ENCODE measurements around the gene ABCG1. TPM values are rescaled to one million over a fixed set of nuclear protein-coding genes. Genes with fewer than 3 reads are reported as not detected.

ABCG1 gene
- total and polyA plus RNA-seq, 4 donors: 11.5 to 65.0 (median 35.0) TPM

DNA sequence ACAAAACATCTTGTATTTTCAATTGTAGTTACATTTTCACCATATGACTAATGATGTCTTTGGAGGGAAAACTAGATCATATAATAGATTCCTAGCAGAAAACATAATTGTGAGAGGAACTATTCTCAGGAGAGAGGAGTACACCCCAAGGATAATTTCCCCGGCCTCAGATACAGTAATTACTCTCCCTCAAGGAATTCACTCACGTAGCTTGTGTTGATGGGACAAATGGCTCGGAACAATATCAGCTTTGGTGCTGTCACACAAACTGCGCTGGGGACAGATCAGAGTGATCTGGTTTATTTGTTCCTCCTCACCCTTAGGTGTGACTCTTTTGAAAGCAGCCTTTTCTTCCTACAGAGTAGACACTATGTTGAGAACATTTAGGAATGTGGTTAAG, 11.2 kb downstream of the ABCG1 start:
- peaks cover 0 to 3% (median 0%) of the 10 kb centered on the region in 4 donors for H3K36me3 ChIP-seq (ENCODE audit: control insufficient read depth in 4 of 4, insufficient read depth in 4 of 4, low read length in 4 of 4)
- H3K27ac ChIP-seq (ENCODE audit: low read depth in 1 of 2, low read length in 1 of 2): no peak overlapping the region
- H3K4me3 ChIP-seq: no peak overlapping the region
- H3K9me3 ChIP-seq (ENCODE audit: control insufficient read depth in 4 of 4, insufficient read depth in 3 of 4, low read length in 3 of 4): no peaks in the 10 kb centered on the region
- DNase-seq: no peak
- TF ChIP-seq, protein P1, sequence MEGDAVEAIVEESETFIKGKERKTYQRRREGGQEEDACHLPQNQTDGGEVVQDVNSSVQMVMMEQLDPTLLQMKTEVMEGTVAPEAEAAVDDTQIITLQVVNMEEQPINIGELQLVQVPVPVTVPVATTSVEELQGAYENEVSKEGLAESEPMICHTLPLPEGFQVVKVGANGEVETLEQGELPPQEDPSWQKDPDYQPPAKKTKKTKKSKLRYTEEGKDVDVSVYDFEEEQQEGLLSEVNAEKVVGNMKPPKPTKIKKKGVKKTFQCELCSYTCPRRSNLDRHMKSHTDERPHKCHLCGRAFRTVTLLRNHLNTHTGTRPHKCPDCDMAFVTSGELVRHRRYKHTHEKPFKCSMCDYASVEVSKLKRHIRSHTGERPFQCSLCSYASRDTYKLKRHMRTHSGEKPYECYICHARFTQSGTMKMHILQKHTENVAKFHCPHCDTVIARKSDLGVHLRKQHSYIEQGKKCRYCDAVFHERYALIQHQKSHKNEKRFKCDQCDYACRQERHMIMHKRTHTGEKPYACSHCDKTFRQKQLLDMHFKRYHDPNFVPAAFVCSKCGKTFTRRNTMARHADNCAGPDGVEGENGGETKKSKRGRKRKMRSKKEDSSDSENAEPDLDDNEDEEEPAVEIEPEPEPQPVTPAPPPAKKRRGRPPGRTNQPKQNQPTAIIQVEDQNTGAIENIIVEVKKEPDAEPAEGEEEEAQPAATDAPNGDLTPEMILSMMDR (IDR thresholded peaks at IDR 0.05; ENCODE audit: control extremely low read depth, extremely low read depth): no peak
- peaks cover 20 to 43% (median 30%) of the 10 kb centered on the region in 5 donors for H3K4me1 ChIP-seq (ENCODE audit: control insufficient read depth in 5 of 5, insufficient read depth in 5 of 5, low read length in 5 of 5)
- WGBS, 2 donors: 95 to 97% methylated on average over 4 of the region's 4 CpGs
- no peak overlapping the region for H3K9ac ChIP-seq (ENCODE audit: insufficient read depth in 1 of 2, low read length in 2 of 2)
- ATAC-seq (ENCODE audit: insufficient read depth, low FRiP score): no peak
- H3K27me3 ChIP-seq (ENCODE audit: control insufficient read depth in 3 of 3, insufficient read depth in 3 of 3, low read length in 2 of 3): peaks cover 0 to 3% (median 0%) of the 10 kb centered on the region in 3 donors

DNA sequence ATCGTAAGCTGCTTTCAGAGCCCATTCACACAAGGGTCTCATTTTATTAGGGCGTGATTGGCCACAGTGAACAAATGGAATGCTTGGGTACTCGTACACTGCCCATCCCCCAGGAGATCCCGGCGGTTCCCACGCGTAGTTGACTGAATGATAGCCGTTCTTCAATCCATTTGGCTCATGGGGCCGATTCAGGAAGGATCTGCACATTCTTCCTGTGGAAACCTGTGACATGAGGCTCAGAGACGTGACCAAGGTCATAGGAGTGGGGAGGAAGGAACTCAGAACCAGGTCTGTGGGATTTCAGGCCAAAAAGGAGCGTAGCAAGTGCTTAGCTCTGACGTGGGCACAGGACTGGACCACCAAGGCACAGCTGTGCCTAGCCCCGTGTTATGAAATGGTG, 11.7 kb downstream of the ABCG1 start:
- TF ChIP-seq, protein P1 (IDR thresholded peaks at IDR 0.05; ENCODE audit: control extremely low read depth, extremely low read depth): no peak
- no peak overlapping the region for H3K4me3 ChIP-seq
- no peak overlapping the region for H3K27ac ChIP-seq (ENCODE audit: low read depth in 1 of 2, low read length in 1 of 2)
- H3K4me1 ChIP-seq (ENCODE audit: control insufficient read depth in 5 of 5, insufficient read depth in 5 of 5, low read length in 5 of 5): peaks cover 24 to 45% (median 35%) of the 10 kb centered on the region in 5 donors
- DNase-seq: no peak
- no peak for ATAC-seq (ENCODE audit: insufficient read depth, low FRiP score)
- H3K9me3 ChIP-seq (ENCODE audit: control insufficient read depth in 4 of 4, insufficient read depth in 3 of 4, low read length in 3 of 4): no peaks in the 10 kb centered on the region
- peaks cover 0 to 3% (median 0%) of the 10 kb centered on the region in 3 donors for H3K27me3 ChIP-seq (ENCODE audit: control insufficient read depth in 3 of 3, insufficient read depth in 3 of 3, low read length in 2 of 3)
- H3K36me3 ChIP-seq (ENCODE audit: control insufficient read depth in 4 of 4, insufficient read depth in 4 of 4, low read length in 4 of 4): peaks cover 0 to 3% (median 0%) of the 10 kb centered on the region in 4 donors
- 70 to 72% methylated on average over 13 of the region's 13 CpGs for WGBS, 2 donors
- H3K9ac ChIP-seq (ENCODE audit: insufficient read depth in 1 of 2, low read length in 2 of 2): no peak overlapping the region

DNA sequence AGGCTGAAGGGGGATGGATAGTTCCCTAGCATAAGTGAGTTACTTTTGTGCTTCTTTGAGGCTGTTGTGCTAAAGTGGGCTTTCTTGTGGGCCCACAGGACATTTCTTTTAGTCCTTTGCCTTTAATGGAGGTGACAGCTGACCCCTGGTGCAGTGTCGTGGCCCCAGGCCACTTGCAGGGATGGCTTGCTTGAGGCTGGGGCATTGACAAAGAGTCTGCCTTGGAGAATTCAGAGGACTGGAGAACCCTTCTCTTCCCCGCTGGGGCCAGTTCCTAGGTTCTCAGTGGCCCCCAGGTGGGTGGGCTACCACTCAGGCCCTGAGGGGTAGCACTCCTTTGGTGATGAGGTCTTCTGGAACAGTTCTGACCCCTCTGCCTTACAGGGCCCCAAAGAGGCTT, 12.8 kb downstream of the ABCG1 start:
- no peak for ATAC-seq (ENCODE audit: insufficient read depth, low FRiP score)
- TF ChIP-seq, protein P1 (IDR thresholded peaks at IDR 0.05; ENCODE audit: control extremely low read depth, extremely low read depth): no peak
- no peaks in the 10 kb centered on the region for H3K9me3 ChIP-seq (ENCODE audit: control insufficient read depth in 4 of 4, insufficient read depth in 3 of 4, low read length in 3 of 4)
- H3K4me3 ChIP-seq: no peak overlapping the region
- no peaks in the 10 kb centered on the region for H3K36me3 ChIP-seq (ENCODE audit: control insufficient read depth in 4 of 4, insufficient read depth in 4 of 4, low read length in 4 of 4)
- peaks cover 0 to 3% (median 0%) of the 10 kb centered on the region in 3 donors for H3K27me3 ChIP-seq (ENCODE audit: control insufficient read depth in 3 of 3, insufficient read depth in 3 of 3, low read length in 2 of 3)
- no peak for DNase-seq
- peak overlapping the region in 1 of 2 donors; percentile 95 for H3K27ac ChIP-seq (ENCODE audit: low read depth in 1 of 2, low read length in 1 of 2)
- peaks cover 28 to 53% (median 46%) of the 10 kb centered on the region in 5 donors for H3K4me1 ChIP-seq (ENCODE audit: control insufficient read depth in 5 of 5, insufficient read depth in 5 of 5, low read length in 5 of 5)
- H3K9ac ChIP-seq (ENCODE audit: insufficient read depth in 1 of 2, low read length in 2 of 2): no peak overlapping the region
- WGBS, 2 donors: 96 to 100% methylated on average over 2 of the region's 2 CpGs
